ENCODE data around the gene MAML3. TPM values are rescaled to one million over a fixed set of nuclear protein-coding genes. Genes with fewer than 3 reads are reported as not detected.
A peak's percentile ranks its signal among the peaks of the same experiment; 100 is the strongest.

The MAML3 gene
- total RNA-seq, 2 donors from 2014 or later, result 29.2 to 32.2 TPM

DNA sequence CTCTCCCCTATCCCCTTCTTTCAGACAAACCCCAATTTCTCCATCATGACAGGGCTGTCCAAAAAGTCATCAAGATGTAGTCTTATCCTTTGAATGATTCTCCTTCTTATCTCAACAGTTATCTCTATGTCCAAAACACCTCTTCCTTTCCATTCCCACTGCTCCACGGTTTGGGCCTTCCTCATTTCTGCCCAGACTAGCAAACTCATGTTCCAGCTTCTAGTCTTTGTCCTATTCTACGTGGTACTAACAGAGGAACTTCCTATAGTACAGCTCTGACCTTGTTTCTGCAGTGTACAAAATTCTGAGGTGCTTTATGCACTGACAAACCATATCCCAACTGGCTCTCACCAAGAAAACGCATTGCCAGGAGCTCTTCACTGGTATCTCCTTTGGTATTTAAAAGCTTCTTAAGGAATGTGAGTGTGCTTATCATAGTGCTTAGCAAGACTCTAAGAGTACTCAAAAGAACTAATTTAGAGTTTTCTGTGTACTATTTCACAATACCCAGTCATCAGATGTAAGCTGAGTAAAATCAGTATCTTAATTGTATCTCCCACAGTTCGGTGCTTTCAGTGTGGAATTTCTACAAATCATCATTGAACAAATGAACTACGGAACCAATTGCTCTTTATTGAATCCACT is 65.5 kb downstream of the MAML3 start:
- H3K4me1 ChIP-seq (ENCODE audit: control insufficient read depth, insufficient read depth, low read length), result peaks cover 28% of the 10 kb centered on the region
- peaks cover 7% of the 10 kb centered on the region for H3K36me3 ChIP-seq (ENCODE audit: control insufficient read depth, insufficient read depth, low read length)
- no peak overlapping the region for H3K27ac ChIP-seq (ENCODE audit: low read depth, low read length)
- TF ChIP-seq, protein P1, sequence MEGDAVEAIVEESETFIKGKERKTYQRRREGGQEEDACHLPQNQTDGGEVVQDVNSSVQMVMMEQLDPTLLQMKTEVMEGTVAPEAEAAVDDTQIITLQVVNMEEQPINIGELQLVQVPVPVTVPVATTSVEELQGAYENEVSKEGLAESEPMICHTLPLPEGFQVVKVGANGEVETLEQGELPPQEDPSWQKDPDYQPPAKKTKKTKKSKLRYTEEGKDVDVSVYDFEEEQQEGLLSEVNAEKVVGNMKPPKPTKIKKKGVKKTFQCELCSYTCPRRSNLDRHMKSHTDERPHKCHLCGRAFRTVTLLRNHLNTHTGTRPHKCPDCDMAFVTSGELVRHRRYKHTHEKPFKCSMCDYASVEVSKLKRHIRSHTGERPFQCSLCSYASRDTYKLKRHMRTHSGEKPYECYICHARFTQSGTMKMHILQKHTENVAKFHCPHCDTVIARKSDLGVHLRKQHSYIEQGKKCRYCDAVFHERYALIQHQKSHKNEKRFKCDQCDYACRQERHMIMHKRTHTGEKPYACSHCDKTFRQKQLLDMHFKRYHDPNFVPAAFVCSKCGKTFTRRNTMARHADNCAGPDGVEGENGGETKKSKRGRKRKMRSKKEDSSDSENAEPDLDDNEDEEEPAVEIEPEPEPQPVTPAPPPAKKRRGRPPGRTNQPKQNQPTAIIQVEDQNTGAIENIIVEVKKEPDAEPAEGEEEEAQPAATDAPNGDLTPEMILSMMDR (conservative IDR thresholded peaks at IDR 0.05), result no peak
- Mint-ChIP-seq H3K36me3 (ENCODE audit: low read depth) (no peaks in the 10 kb centered on the region), H3K4me1 (peaks cover 78% of the 10 kb centered on the region), H3K27ac (peak overlapping the region; percentile 82), H3K9me3 (no peaks in the 10 kb centered on the region), H3K4me3 (no peak overlapping the region), H3K27me3 (ENCODE audit: insufficient read depth) (no peaks in the 10 kb centered on the region)
- WGBS, 2 experiments (ENCODE audit: insufficient coverage in 1 of 2, insufficient read length in 1 of 2), result 85 to 86% methylated on average over 2 to 5 of the region's 5 CpGs
- H3K4me3 ChIP-seq (ENCODE audit: low read length), result no peak overlapping the region
- H3K9ac ChIP-seq (ENCODE audit: extremely low read depth, low read length, poor library complexity, severe bottlenecking), result no peak overlapping the region
- no peak for DNase-seq
- no peaks in the 10 kb centered on the region for H3K27me3 ChIP-seq (ENCODE audit: control insufficient read depth, insufficient read depth, low read length, poor library complexity, severe bottlenecking)
- no peaks in the 10 kb centered on the region for H3K9me3 ChIP-seq (ENCODE audit: control insufficient read depth, low read length)

DNA sequence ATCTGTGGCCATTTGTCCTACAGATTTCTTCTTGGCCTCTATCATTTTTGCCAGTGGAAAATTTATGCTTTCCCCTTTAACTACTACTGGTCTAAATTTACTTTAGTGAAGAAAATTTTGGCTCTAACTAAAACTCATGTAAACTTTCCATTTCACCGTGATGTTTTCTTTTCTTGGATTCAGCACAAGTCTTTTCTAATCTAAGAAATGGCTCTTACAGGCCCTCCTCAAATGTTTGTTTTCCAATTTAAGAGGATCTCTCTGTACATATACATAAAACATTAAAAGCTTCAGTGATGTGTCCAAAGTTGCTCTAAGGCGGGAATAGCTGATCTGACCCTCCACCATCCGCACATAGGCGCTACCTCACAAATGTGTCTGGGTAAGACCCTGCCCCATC is 68.1 kb downstream of the MAML3 start:
- Mint-ChIP-seq H3K4me1 (peaks cover 80% of the 10 kb centered on the region), H3K36me3 (ENCODE audit: low read depth) (no peaks in the 10 kb centered on the region), H3K4me3 (peak overlapping the region; percentile 3), H3K9me3 (no peaks in the 10 kb centered on the region), H3K27ac (peak overlapping the region; percentile 71), H3K27me3 (ENCODE audit: insufficient read depth) (no peaks in the 10 kb centered on the region)
- TF ChIP-seq, protein P1 (conservative IDR thresholded peaks at IDR 0.05), result no peak
- Histone ChIP-seq H3K27ac (ENCODE audit: low read depth, low read length) (no peak overlapping the region), H3K36me3 (ENCODE audit: control insufficient read depth, insufficient read depth, low read length) (peaks cover 7% of the 10 kb centered on the region), H3K4me3 (ENCODE audit: low read length) (no peak overlapping the region), H3K27me3 (ENCODE audit: control insufficient read depth, insufficient read depth, low read length, poor library complexity, severe bottlenecking) (no peaks in the 10 kb centered on the region), H3K9me3 (ENCODE audit: control insufficient read depth, low read length) (no peaks in the 10 kb centered on the region), H3K4me1 (ENCODE audit: control insufficient read depth, insufficient read depth, low read length) (peaks cover 22% of the 10 kb centered on the region), H3K9ac (ENCODE audit: extremely low read depth, low read length, poor library complexity, severe bottlenecking) (no peak overlapping the region)
- DNase-seq, result no peak
- 98 to 100% methylated on average over 4 of the region's 4 CpGs for WGBS, 2 experiments (ENCODE audit: insufficient coverage in 1 of 2, insufficient read length in 1 of 2)

DNA sequence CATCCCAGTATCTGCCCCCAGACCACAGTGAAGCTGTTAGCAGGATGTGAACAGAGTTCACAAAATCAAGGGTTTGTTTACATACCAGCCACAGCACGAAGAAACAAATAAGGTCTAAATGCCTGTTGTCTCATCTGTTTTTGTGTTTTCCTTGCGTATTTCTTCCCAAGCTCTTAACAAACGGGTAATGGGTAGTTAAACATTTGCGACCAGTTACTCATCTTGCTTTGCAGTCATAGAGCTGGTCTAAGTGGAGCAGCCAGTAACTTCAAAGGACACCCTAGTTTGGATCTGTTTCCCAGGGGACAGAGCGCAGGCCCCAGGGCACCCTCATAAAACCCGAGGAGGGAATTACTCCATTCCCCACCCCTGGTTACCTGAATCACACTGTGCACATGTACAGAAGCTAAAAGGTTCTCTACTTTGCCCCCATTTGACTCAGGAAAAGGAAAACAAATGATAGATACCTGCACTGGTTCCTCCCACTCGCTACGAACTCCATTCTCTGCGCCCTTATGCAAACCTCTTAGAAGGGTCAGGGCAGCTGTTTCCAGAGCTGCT is 68.8 kb downstream of the MAML3 start:
- Mint-ChIP-seq H3K4me1 (peaks cover 79% of the 10 kb centered on the region), H3K4me3 (peak overlapping the region; percentile 3), H3K27ac (peak overlapping the region; percentile 71), H3K27me3 (ENCODE audit: insufficient read depth) (no peaks in the 10 kb centered on the region), H3K9me3 (no peaks in the 10 kb centered on the region), H3K36me3 (ENCODE audit: low read depth) (no peaks in the 10 kb centered on the region)
- Histone ChIP-seq H3K4me3 (ENCODE audit: low read length) (no peak overlapping the region), H3K9me3 (ENCODE audit: control insufficient read depth, low read length) (no peaks in the 10 kb centered on the region), H3K36me3 (ENCODE audit: control insufficient read depth, insufficient read depth, low read length) (peaks cover 7% of the 10 kb centered on the region), H3K9ac (ENCODE audit: extremely low read depth, low read length, poor library complexity, severe bottlenecking) (no peak overlapping the region), H3K27me3 (ENCODE audit: control insufficient read depth, insufficient read depth, low read length, poor library complexity, severe bottlenecking) (no peaks in the 10 kb centered on the region), H3K27ac (ENCODE audit: low read depth, low read length) (no peak overlapping the region), H3K4me1 (ENCODE audit: control insufficient read depth, insufficient read depth, low read length) (peaks cover 16% of the 10 kb centered on the region)
- 72 to 74% methylated on average over 9 of the region's 9 CpGs for WGBS, 2 experiments (ENCODE audit: insufficient coverage in 1 of 2, insufficient read length in 1 of 2)
- TF ChIP-seq, protein P1 (conservative IDR thresholded peaks at IDR 0.05), result no peak
- DNase-seq, result no peak
